A549 (cell line): Measurements from ENCODE around the gene ZNF133. TPM values are rescaled to one million over a fixed set of nuclear protein-coding genes. Genes with fewer than 3 reads are reported as not detected.

Experiments used
- polyA plus RNA-seq, 4 experiments: library from polyadenylated mRNA; depleted of rRNA in 3 of 4; stranded (reverse); fragments of >200 nt; fragmentation: RNase III in 1 of 4; extraction: RNeasy Plus Mini Kit Qiagen cat#74134 plus additional on column Dnase treatment in 1 of 4; gene quantifications; 2 replicates in 3 of 4; 3 replicates in 1 of 4; pipeline ENCODE4 v1.2.3, GENCODE V29; 2011 to 2017
- small RNA-seq, 6 experiments: library from RNA; depleted of rRNA; stranded (forward); fragments of <200 nt; gene quantifications; one replicate each; pipeline ENCODE3, GENCODE V24; 2012

The ZNF133 gene
- polyA plus RNA-seq, 2 of the 4 experiments (the other 2 are of a cell fraction), result 9.8 to 11.6 TPM

Small RNAs within 50 kb of the gene (small RNA-seq; reads per million reads assigned to genes)
- gene RN7SL14P, result 0 reads per million in 6 experiments
- 0 to 3.4 (median 0.34) reads per million in 6 experiments for gene RNU2-56P

Other genes with a start within 250 kb of the ZNF133 start
- gene OVOL2, start 230.6 kb upstream of the ZNF133 start, polyA plus RNA-seq (2011; rRNA removed), result 0.19 TPM in 1 of 2 replicates, not detected in the other
- 0.07 to 0.16 TPM in 2 of 3 replicates, not detected in the other for gene OVOL2, start 230.6 kb upstream of the ZNF133 start, polyA plus RNA-seq (2017; fragmentation: RNase III; extraction: RNeasy Plus Mini Kit Qiagen cat#74134 plus additional on column Dnase treatment)
- 15.7 and 18.8 TPM in 2 replicates for gene KAT14, start 150.7 kb upstream of the ZNF133 start, polyA plus RNA-seq (2011; rRNA removed)
- gene KAT14, start 150.7 kb upstream of the ZNF133 start, polyA plus RNA-seq (2017; fragmentation: RNase III; extraction: RNeasy Plus Mini Kit Qiagen cat#74134 plus additional on column Dnase treatment), result 10.7 to 12.6 TPM (median 12.1 TPM) in 3 replicates
- 22.6 and 32.3 TPM in 2 replicates for gene PET117, start 150.7 kb upstream of the ZNF133 start, polyA plus RNA-seq (2011; rRNA removed)
- gene PET117, start 150.7 kb upstream of the ZNF133 start, polyA plus RNA-seq (2017; fragmentation: RNase III; extraction: RNeasy Plus Mini Kit Qiagen cat#74134 plus additional on column Dnase treatment), result 21.9 to 25.0 TPM (median 23.5 TPM) in 3 replicates
- 5.1 and 5.8 TPM in 2 replicates for gene DZANK1, start 178.5 kb downstream of the ZNF133 start, polyA plus RNA-seq (2011; rRNA removed)
- 3.3 to 3.8 TPM (median 3.5 TPM) in 3 replicates for gene DZANK1, start 178.5 kb downstream of the ZNF133 start, polyA plus RNA-seq (2017; fragmentation: RNase III; extraction: RNeasy Plus Mini Kit Qiagen cat#74134 plus additional on column Dnase treatment)
- gene POLR3F, start 178.9 kb downstream of the ZNF133 start, polyA plus RNA-seq (2011; rRNA removed), result 13.6 and 20.7 TPM in 2 replicates
- 21.8 to 23.7 TPM (median 22.6 TPM) in 3 replicates for gene POLR3F, start 178.9 kb downstream of the ZNF133 start, polyA plus RNA-seq (2017; fragmentation: RNase III; extraction: RNeasy Plus Mini Kit Qiagen cat#74134 plus additional on column Dnase treatment)
- 35.1 and 41.1 TPM in 2 replicates for gene RBBP9, start 208.7 kb downstream of the ZNF133 start, polyA plus RNA-seq (2011; rRNA removed)
- gene RBBP9, start 208.7 kb downstream of the ZNF133 start, polyA plus RNA-seq (2017; fragmentation: RNase III; extraction: RNeasy Plus Mini Kit Qiagen cat#74134 plus additional on column Dnase treatment), result 18.6 to 21.5 TPM (median 20.7 TPM) in 3 replicates
- gene SEC23B, start 219.4 kb downstream of the ZNF133 start, polyA plus RNA-seq (2011; rRNA removed), result 158 and 186 TPM in 2 replicates
- gene SEC23B, start 219.4 kb downstream of the ZNF133 start, polyA plus RNA-seq (2017; fragmentation: RNase III; extraction: RNeasy Plus Mini Kit Qiagen cat#74134 plus additional on column Dnase treatment), result 71.4 to 74.8 TPM (median 72.2 TPM) in 3 replicates